Ecto neural progenitor cell (in vitro differentiated cells): ENCODE results near the gene CDH4.

ENCODE experiments used
- DNase-seq: peaks from one replicate; pipeline ENCODE4 v3.0.0-alpha.2; 2018; ENCODE audit warnings: low spot score

The CDH4 gene

DNA sequence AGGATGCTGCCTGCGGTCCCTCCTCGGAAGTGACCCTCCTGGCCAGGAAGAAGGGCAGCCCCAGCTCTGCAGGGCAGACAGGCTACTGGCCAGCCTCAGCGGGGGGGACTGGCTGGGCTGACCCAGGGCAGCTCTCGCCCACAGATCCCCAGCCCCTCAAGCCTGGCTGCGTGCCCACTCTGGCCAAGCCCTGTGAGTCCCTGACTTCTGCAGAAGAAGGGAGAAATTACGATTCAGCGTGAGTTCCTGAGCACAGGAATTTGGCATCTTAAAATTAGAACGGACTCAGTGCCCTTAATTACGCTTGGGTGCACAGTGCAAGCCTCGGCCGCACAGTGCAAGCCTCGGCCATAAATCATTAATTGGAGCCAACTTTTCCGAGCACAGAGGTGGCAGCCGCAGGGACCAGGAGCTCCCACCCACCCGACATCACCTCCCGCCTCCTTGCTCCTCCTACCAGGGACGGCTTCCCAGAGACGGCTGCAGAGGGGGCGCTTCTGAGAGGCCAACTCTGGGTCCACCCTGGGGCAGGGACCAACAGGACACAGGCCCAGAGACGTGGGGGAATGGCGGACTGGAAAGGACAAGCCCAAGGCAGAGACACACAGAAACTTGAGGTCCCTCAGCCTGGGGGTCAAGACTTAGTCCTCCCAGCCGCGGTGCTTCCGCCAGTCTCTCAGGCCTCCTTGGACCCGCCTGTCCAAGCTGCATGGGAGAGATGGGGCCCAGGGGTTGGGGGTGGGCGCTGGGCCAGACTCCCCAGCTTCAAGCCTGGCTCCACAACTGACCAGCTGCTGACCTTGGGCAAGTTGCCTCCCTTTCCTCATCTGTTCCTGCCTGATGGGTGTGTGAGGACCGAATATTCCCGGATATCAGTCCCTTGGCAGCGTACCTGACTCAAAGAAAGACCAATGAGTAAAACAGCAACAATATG lies 648.2 kb downstream of the CDH4 start:
- DNase-seq: no peak

GRCh38 chr20:61900945-61901293 lies 648.9 kb downstream of the CDH4 start:
- DNase-seq: no peak

DNA sequence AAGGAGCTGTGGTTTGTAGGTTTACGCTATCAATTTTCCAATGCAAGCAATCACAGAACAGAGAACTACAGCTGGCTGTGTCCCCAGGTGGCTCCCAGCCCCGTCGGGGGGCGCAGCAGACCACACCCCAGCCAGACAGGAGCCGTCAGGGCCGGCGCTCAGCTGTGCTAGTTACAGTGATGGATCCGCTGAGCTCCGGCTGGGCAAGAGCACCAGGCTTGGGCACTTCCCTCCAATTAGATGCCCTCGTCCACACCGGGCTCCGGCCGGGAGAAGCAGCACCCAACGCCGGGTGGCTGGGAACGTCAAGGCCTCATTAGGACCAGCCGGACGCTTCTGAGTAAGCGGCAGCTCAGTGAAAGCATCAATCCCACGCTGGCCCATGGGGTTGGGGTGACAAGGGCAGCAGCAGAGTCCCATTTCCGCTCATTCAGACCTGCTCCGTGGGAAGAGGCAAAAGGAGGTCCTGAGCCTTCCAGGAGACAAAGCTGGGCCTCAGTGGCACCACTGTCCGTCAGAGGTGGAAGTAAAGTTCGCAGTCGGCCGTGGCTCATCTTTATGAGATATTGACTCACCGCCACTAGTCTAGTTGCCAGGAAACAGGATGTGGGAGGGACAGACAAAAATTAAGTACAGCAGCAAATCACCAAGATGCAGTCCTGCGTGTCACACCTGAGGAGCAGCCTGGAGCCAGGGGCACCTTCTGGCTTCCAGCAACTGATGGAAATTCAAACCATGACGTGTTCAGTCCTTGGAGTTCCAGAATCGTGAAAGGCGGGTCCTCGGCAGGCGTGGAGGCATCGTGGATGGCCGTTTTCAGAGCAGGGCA lies 649.5 kb downstream of the CDH4 start:
- no peak for DNase-seq

GRCh38 chr20:61902221-61902869 lies 650.3 kb downstream of the CDH4 start:
- no peak for DNase-seq

GRCh38 chr20:61903575-61904340 lies 651.7 kb downstream of the CDH4 start:
- no peak for DNase-seq

GRCh38 chr20:61904456-61904855 lies 652.4 kb downstream of the CDH4 start:
- no peak for DNase-seq

- DNase-seq: no peak
Observed at GRCh38 chr20:61905781-61906523, 653.9 kb downstream of the CDH4 start.

DNA sequence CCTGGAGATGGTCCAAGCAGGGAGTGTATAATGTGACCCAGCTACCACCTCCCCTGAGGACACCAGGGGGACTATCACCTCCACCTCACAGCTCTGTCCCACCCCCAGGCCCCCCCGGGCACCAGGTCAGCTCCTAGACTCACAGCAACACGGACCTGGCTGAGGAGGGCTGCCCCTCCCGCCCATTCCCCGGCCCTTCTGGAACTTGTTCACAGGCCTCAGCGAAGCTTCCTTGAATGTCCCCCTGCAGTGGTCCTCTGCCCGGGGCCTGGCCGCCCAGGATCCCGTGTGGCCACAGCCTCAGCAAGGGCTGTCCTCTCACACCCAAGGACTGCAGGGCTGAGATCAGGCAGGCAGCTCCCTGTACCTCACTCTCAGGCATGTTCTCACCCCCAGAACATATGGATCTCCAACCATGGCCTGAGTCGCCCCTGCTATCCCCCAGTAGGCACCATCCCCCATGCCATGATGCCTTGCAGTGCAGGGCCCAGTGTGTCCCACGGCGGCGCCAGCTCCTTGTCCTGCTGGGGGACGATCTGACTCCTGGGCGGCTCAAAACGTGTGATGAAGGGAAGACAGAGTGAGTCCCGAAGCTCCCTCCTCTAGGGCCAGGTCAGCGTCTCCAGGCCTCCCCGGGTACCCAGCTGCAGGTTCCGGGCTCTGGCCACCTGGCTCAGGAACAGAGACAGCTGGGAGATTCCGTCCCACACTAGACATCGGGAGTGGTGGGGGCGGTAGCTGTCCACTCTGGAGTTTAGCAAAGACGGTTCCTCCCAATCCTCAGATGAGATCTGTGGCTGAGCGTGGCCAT lies 655.2 kb downstream of the CDH4 start:
- DNase-seq: no peak

GRCh38 chr20:61908057-61909026 lies 656.3 kb downstream of the CDH4 start:
- no peak for DNase-seq

GRCh38 chr20:61909028-61909427 lies 657.0 kb downstream of the CDH4 start:
- DNase-seq: no peak

DNA sequence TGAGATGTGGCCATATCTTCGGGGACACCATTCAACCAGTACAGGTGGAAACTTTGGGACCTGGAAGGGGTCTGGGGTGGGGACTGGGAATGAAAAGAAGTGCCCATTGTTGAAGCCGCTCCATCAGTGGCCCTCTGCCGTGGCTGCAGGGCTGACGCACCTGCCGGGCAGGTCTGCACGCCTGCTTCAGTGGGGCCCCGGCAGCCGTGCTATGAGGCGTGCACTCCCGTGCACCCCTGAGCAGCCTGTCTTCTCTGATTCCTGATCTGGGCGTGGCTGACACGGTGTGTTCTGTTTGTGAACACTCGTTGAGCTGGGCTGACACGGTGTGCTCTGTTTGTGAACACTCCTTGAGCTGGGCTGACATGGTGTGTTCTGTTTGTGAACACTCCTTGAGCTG lies 657.8 kb downstream of the CDH4 start:
- no peak for DNase-seq

DNA sequence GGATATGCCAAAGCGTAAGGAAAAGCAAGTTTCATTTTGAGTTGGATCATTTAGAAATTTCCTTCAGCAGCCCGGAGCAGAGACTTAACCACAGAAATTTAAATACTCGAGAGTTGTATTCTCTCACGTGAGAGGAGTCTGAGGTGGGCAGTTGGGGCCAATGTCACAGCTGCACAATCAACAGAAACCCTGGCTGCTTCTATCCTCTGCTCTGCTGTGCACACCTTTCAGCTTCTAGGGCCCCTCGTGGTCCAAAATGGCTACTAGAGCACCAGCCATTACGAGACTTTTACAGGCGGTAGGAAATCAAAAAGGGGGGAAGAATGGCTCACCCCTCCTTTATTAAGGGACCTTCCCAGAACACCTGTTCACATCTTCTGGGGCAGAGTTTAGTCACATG lies 659.8 kb downstream of the CDH4 start:
- no peak for DNase-seq

DNA sequence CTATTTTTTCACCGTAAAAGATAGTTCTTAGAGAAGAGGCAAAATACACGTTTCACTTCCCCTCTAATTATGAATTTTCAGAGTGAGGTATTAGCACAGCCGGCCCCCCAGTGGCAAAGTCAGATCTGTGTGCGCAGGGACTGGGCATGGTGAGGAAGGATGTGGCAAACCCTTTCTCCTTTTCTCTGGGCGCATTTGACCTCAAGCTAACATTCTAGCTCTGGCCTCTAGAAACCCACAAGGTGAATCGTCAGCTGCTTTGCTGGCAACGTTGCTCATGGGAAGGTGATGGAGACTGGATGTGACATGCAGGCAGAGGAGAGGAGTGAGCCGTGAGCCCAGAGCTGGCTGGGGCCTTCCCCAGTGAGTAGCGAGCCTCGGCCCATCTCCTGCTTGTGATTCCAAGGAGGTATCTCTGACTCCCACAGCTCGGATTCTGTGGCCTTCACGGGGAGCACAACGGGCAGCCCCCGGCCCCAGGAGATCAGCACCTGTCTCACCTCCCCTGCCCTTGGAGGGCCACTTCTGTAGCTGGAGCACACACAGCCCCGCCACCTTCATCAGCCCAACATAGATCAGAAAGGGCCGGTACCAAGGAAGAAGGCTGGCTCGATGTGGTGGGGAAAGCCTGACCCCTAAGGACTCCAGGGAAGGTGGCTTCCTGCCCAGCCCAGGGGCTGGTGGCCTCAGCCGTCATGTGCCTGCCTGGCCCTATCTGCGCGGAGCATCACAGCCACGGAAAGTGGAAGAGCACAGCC lies 660.8 kb downstream of the CDH4 start:
- no peak for DNase-seq

DNA sequence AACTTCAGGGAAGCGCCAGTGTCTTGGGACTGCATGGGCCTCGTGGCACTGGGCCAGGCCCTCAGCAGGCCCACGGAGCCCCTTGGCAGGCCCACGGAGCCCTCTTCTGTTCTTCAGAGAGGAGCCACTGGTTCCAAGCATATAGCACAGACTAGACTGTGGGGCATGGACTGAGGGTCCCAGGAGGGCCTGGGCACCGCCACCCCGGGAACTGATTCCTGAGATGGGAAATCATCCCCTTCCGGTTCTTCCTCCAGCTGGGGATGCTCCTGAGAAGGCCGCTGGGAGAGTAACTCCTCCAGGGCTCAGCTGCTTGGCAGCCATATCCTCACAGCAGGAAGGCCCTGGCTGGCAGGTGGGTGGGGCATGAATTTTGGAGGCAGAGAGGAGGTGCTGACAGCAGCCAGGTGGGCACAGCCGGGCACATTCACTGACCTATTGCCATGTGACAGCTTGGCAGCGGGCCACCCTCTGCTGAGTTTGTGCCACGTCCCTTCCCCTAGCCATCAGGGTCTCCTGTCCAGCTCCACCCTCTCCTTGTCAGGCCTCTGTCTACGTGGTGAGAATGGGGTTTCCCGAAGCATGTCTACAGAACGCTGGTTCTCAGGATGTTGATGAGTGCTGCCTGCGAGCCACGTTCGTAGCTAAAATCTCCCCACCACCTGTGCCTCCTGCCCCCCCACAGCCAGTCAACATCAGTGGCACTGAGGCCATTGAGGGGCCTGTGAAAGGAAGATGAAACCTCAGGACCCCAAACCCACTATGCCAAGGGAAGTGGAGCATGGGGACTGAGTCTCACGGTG lies 661.6 kb downstream of the CDH4 start:
- no peak for DNase-seq

DNA sequence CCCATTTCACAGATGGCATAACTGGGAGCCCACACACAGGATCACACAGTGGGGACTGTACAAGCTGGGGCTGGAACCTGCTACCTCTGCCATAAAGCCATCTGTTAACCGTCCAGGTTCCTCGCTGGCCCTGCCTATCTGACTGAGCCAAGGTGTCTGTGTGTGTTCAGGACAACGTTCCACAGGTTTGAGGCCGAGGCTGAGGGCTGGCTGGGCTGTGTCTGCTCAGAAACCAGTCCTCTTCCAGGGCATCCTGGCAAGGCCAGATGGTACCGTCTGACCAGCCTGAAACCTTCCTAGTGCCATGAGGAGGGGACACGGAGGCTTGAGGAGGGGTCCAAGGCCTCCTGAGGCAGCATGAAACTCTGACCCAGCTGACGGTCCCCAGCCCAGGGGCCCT lies 663.0 kb downstream of the CDH4 start:
- no peak for DNase-seq

DNA sequence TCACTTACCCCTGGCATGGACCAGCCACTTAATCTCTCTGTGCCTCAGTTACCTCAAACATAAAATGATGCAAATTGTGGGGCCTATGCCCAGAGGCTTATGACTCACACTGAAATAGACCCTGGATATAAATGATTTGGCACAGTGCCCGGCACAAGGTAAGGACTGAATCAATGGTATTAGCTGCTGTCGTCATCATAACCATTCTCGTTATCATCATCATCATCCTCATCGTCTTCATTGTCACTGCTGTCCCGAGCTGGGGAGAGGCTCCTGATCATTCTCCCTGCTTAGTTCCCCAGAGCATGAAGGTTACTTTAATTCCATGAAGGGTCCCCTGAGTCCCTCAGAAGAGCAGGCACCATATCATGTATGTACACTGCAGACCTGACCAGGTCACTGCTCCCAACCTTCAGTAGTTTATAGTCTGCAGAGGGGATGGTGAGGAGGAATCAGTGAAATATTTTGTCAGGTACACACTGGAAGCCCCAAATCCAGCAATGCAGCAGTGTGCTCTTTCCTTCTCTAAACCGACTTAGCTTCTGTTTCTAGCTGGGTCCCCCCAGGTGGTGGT lies 664.3 kb downstream of the CDH4 start:
- no peak for DNase-seq

- no peak for DNase-seq
Observed at GRCh38 chr20:61917474-61918145, 665.5 kb downstream of the CDH4 start.
